Stimulated activated CD8-positive, alpha-beta memory T cell treated with anti-CD3 and anti-CD28 coated beads, Interleukin-2, amount 100 ng/mL, for 48 hours (primary cell): ENCODE measurements around the gene PCBD1.
"Not testable (repeated sequence)": the region's sequence is repeated elsewhere in the genome, so short reads cannot be mapped to it uniquely, and the experiment has no call there.

Experiments used
- DNase-seq, 2 donors: peaks; one replicate each; pipeline ENCODE4 v3.0.0-alpha.2; 2020; ENCODE audit warnings: low read depth in 2 of 2

The PCBD1 gene

DNA sequence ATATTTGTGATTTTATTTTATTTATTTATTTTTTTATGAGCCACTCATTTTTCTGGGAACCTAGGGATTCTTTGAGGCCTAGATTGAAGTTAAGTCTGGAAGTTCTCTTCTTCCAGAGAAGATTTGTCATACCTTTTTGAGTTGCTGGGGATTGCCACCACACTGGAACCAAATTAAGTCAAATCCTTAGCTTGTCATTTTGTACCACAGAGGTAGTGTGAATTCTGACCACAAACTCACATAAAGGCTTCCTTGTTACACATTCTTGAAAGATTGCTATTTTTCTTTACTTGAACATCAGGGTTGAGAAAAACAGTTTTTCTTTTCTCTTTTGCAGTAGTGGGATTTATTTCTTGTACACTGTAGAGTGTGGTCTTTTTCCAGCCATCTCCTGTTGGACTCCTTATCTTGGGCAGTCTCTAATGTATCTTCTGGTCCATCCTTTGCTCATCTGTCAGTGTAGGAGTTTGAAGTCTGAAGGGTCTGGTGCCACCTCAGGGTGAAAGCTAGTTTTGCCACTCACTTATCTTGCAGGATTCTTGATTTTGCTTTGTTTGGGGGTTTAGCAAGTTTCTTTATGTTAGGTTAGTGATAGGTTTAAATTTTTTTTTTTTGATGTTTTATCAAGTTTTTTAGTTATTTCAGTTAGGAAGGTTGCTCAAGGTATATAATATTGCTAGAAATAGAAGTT lies 24.8 kb downstream of the PCBD1 start:
- DNase-seq, result no peak

- not testable (repeated sequence) for DNase-seq
Observed at GRCh38 chr10:70861495-70862197, 26.7 kb downstream of the PCBD1 start.

- DNase-seq, result no peak
Observed at GRCh38 chr10:70858759-70859158, 29.6 kb downstream of the PCBD1 start.

GRCh38 chr10:70856454-70856853 lies 31.9 kb downstream of the PCBD1 start:
- no peak for DNase-seq

DNA sequence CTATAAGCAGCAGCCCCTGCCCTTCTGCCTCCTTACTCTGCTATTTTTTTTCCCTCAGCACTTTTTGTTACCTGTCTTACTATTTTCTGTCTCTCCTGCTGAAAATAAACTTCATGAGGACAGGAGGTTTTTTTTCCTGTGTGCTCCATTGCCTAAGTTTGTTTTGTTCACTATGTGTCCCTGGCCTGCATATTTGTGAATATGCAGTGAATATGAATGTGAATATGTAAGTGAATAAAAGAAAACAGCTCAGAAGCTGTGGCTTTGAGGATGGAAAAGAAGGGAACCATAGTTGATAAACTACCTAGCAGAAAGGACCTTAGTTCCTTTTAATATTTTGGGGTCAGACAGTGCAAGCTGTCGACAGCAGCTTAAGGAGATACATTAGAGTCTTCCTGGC lies 34.9 kb downstream of the PCBD1 start:
- no peak for DNase-seq

- DNase-seq, result no peak
Observed at GRCh38 chr10:70853038-70853437, 35.3 kb downstream of the PCBD1 start.

- DNase-seq, result no peak
Observed at GRCh38 chr10:70851597-70852475, 36.5 kb downstream of the PCBD1 start.

DNA sequence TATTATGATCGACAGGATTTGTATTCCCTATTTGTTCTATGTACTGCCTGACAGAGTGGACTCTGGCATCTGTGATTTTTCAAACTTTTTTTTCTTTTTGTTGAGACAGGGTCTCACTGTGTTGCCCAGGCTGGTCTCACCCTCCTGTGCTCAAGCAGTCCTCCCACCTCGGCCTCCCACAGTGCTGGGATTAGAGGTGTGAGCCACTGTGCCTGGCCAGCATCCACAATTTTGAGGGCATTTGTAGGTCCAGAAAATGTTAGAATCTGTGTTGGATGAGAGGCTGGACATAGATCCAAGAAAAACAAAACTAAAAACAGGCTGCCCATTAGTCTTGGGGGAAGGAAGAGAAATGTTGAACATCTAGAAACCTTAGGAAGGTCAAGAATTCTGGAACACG lies 38.3 kb downstream of the PCBD1 start:
- no peak for DNase-seq

DNA sequence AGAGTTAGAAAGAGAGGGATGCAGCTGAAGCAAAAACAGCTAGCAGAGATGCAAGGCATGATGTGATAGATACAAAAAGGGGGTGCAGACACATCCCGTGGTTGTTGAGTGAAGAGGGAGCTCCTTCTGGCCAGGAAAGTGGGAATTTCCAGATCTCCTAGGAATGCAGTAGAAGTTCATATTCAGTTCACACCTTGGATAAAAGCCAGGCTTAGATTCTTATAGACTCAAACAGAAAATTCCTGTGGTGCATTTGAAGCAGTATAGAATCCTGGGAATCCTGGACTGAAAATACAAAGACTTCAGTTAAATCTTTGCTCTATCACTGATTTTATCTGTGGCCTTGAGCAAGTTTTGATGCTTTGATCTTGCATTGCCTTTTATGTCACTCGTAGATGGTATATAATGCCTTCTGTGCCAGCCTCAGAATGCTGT lies 38.8 kb downstream of the PCBD1 start:
- DNase-seq, result no peak

- DNase-seq, result no peak
Observed at GRCh38 chr10:70847659-70848360, 40.6 kb downstream of the PCBD1 start.

- no peak for DNase-seq
Observed at GRCh38 chr10:70846795-70847194, 41.6 kb downstream of the PCBD1 start.

GRCh38 chr10:70845816-70846215 lies 42.5 kb downstream of the PCBD1 start:
- no peak for DNase-seq

GRCh38 chr10:70845256-70845655 lies 43.1 kb downstream of the PCBD1 start:
- DNase-seq, result no peak

DNA sequence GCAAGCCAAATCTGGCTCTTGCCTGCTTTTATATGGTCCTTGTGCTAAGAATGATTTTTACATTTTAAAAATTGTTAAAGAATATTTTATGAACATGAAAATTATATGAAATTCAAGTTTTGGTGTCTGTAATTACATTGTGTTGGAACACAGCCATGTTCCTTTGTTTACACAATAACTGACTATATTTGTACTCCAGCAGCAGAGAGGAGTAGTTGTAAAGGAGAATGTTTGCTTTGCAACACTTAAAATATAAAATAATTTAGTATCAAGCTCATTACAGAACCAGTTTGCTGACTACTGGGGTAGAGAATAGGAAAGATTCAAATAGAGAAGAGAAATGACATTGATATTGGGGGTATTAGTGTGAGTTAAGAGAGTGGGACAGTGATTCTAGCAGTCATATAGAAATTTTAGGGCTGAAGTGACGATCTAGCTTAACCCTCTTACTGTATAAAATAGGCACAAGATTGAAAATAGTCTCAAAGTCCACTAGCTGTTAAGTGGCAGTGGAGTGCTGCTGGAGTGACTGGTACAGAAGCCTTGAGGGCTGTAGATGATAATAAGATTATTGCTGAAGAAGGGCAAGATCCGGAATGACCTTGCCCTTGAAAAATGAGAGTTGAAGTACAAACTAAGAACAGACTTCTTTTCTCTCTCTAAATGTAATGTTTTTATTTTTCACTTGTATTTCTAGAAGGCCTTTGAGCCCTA lies 44.4 kb downstream of the PCBD1 start:
- DNase-seq, result no peak

GRCh38 chr10:70843333-70843732 lies 45.0 kb downstream of the PCBD1 start:
- DNase-seq, result no peak

GRCh38 chr10:70840836-70841235 lies 47.5 kb downstream of the PCBD1 start:
- no peak for DNase-seq

GRCh38 chr10:70838270-70838805 lies 50.0 kb downstream of the PCBD1 start:
- no peak for DNase-seq

DNA sequence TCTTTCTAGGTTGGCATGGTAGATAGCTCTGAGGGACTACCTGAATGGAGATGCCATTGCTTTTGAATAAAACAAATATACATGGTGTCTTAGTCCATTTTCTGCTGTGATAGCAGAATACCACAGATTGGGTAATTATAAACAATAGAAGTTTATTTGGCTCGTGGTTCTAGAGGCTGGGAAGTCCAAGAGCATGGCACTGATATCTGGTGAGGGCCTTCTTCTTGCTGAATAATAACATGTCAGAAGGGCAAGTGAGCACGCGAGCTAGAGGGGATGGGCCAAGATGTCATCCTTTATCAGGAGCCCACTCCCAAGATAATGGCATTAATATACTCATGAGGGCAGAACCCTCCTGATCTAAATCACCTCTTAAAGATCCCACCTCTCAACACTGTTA lies 50.7 kb downstream of the PCBD1 start:
- DNase-seq, result no peak

- DNase-seq, result no peak
Observed at GRCh38 chr10:70836319-70836718, 52.0 kb downstream of the PCBD1 start.

- no peak for DNase-seq
Observed at GRCh38 chr10:70834441-70835151, 53.8 kb downstream of the PCBD1 start.
